NCI-H82 treated with DMSO at 0.1 percent for 48 hours (cell line): ENCODE measurements around the gene PSAPL1.

ENCODE experiments used
- DNase-seq: peaks from one replicate; lab custom pipeline; 2025; ENCODE audit not compliant: unreplicated experiment; lab: John Stamatoyannopoulos, UW

Gene PSAPL1, protein sequence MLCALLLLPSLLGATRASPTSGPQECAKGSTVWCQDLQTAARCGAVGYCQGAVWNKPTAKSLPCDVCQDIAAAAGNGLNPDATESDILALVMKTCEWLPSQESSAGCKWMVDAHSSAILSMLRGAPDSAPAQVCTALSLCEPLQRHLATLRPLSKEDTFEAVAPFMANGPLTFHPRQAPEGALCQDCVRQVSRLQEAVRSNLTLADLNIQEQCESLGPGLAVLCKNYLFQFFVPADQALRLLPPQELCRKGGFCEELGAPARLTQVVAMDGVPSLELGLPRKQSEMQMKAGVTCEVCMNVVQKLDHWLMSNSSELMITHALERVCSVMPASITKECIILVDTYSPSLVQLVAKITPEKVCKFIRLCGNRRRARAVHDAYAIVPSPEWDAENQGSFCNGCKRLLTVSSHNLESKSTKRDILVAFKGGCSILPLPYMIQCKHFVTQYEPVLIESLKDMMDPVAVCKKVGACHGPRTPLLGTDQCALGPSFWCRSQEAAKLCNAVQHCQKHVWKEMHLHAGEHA

DNA sequence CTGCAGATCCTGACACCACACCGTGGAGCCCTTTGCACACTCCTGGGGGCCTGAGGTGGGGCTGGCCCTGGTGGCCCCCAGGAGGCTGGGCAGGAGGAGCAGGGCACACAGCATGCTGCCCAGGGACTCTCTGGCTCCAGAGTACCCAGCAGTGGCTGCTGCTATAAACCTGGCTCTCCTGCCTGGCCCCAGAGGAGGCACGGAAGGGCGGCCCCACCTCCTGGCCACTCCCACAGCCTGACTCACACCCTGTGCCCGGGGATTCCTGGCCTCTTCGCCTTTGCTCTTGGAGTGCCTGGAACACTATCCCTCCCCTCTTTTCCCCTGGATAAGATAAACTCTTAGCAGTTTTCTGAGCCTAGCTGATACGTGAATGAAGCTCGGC, at the start of gene PSAPL1:
Gene PSAPL1 (minus strand): TSS at position 165 of the 385 bp plus-strand sequence. CDS start 51 bp downstream, at position 114.
- no peak for DNase-seq

DNA sequence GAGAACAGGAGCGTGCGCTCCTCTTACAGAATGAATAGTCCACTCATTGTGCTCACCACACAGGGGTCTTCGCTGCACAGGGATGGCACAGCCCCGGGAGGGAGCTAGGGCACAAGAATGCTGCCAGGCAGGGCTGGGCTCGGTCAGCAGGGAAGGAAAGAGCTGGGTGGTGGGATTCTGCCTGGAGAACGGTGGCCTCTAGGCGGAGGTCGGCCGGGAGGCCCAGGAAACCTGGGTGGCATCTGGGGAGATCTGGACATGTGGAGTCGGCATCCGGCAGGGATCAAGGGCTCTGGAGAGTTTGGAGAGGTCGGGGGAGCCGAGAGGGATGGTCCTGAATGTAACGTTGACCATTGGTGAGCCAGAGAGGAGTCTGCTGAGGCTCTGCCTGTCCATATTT, 46.5 kb upstream of the PSAPL1 start:
- no peak for DNase-seq

DNA sequence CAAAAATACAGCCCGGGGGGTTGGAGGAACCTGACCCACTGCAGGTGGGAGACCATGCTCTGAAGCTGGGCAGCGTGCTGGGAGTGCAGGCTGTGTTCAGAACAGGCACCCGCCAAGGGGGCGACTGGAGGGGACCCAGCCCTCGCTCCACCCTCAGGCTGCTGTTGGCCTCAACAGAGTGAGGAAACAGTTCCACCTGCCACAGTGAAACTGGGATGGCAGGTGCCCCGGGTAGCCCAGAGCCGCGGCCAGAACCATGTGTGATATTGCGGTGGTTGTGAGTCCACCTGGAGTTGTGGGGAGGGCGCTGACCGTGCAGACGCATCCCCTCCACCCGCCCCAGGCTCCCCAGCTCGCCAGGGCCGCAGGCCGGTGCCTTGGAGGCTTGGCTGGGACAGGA, 45.7 kb upstream of the PSAPL1 start:
- DNase-seq = no peak

DNA sequence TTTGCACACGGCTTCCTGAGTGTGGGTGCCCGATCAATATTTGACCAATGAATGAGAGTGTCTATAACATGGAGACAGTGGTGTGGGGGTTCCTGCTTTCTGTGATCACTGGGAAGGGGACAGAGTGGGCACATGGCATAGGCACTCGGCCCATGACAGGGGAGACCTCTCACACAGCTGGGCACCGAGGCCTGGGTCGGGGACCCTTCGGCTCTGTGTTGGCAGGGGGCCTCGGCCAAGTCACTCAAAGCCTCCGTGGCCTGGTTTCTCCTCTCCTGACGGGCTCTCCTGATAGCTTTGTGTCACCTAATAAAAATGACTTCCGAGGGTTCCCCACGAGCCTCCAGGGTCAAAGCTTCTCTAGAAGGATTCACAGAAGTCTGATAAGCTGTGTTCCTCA, 43.9 kb upstream of the PSAPL1 start:
- no peak for DNase-seq

DNA sequence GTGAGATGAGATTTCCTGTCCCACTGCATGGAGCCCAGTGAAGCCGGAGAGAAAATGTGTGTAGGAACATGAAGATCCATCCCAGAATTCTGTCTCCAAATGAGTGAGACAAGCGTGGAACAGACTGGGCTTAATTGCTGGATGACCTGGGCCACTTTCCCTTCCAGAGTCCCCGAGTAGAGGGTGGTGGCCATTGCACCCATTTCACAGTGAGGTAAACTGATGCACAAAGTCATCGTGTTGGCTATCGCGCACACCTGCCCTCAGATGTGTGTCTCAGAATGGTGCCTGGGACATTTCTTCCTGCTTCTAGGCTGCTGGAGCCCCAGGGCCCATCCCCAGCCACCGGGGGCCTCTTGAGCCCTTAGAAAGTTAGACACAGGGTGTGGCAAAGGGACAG, 43.0 kb upstream of the PSAPL1 start:
- DNase-seq = no peak

DNA sequence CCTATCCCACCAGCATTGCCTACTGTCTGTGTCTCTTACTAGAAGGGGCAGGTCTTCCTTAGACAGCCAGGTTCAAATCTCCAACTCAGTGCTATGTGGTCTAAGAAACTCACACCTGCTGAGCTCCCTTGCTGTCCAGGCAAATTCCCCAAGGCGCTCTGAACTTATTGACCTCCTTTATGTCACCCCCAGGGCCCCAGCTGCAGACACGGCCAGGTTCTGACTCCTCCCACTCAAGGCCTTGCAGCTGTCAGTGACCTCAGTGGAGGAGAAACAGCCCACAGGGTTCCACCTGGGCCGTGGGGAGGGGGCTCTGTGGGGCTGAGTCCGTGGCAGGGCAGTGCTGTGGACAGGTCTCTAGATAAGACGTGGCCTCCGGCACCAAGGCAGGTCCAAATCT, 42.1 kb upstream of the PSAPL1 start:
- no peak for DNase-seq

DNA sequence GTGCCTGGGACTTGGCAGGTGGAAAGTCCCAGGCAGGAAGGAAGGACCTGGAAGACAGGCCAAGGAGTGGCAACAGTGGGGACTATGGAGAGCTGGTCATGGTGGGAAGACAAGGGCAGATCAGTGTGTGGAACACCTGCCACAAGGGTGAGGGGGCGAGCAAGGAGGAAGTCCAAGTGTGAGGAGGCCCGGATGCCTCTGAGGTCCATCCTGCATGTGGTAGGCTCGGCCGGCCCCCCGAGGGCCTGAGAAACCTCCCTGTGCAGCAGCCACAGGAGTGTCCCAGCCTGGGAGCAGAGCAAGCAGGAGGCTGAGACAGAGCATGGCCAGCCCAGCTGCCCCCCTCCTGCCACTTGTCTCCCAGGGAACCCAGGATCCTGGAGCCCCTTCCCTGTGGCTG, 40.5 kb upstream of the PSAPL1 start:
- no peak for DNase-seq

DNA sequence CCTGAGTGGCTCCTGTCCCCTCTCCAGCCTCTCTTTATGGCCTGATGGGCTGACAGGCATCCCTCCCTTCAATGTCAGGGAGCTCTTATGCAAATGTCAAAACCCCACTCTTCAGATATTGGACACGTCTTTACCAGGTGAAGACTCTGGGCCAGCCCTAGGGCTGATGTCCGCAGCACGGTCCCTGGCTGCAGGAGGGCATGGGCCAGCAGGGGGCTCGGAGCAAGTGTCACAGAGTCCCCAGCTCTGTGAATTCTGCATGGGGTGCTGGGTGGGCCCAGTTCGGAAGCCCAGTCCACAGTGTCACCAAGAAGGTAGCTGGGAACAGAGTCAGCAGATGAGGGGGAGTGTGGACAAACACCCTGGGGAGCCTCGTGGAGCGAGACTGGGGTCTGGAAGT, 39.6 kb upstream of the PSAPL1 start:
- no peak for DNase-seq

DNA sequence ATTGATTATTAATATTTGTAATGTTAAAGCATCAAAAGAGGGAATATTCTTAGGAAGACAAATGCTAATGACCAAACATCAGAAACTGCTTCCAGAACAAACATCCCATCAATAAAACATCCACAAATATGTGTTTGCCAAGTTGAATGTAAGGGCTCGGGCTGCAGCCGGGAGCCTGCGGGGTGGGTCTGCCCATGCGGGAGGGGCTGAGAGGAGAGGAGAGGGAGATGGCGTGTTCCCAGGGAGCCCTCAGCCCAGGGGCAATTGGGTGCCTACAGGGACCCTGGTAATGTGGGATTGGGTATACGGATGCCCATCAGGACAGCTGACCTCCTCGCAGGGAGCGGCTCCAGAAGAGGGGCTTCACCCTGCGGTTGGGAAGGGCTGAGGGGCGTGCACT, 38.4 kb upstream of the PSAPL1 start:
- no peak for DNase-seq

DNA sequence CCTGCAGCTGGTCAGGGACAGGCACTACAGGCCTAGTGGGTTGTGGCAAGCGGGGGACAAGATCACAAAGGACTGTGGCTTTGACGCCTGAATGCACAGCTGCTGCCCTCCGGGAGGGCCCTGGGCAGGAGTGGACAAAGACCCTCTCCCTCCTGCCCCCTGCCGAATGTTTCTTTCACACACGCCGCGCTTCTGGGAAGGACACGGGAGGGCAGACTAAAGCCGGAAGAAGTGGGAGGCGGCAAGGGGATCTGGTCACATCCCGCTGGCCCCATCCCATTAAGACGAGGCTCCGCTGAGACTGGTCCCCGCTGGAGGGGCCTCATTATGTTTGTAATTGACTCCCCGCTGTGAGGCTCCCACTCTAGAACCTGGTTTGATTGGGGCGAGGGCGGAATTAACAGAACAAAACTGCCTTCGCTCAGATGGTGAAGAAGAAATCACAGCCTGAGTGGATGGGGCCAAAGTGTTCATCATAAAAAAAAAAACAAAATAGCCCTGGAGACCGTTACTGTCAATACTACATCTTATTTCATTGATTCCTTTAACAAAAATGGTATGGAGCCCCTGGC, 37.8 kb upstream of the PSAPL1 start:
- no peak for DNase-seq

DNA sequence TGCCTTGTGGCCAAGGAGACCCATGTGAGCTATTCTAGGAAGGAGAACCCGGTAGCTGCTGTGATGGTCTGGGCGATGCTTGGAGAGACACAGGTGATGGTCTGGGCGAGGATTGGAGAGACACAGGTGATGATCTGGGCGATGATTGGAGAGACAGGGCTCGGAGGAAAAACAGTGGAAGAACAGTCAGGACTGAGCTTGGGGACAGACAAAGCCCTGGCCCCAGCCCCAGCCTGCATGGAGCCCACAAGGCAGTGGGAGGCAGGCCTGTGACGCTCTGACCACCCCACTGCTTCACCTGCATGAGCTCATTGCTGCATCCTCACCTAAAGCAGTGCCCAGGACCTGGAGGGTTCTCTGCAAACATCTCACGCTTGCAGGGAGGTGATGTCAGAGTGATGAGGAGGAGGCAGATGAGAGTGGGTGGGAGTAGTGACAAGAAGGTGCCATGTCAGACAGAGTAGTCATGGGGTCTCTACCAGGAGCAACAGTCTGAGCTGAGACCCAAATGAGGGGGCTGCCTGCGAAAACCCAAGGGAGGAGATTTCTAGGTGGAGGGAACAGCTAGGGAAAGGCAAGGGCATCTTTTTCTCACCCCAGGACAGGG, 35.9 kb upstream of the PSAPL1 start:
- DNase-seq = no peak

DNA sequence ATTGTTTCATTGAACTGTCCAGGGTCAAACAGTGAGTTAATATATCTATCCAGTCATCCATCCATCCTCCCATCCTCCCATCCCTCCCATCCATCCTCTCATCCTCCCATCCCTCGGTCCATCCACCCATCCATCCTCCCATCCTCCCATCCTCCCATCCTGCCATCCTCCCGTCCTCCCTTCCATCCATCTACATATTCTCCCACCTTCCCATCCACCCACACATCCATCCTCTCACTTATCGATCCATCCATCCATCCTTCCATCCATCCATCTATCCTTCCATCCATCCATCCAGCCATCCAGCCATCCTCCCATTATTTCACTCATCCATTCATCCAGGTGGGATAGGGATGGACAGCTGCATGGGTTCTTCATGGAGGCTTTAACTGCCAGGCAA, 35.4 kb upstream of the PSAPL1 start:
- no peak for DNase-seq

DNA sequence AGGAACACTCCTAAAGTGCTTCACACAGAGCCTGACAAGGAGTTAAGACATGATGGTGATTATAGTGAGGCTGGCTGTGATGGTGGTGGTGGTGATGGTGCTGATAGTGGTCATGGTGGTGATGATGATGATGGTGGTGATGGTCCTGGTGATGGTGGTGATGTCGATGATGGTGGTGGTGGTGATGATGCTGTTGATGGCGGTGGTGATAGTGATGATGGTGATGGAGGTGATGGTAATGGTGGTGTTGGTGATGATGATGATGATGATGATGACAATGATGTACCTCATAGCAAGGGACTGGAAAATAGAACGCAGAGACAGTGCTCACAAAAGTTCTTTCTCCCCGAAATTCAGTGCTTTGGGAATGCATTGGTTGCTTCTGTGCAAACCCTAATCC, 34.3 kb upstream of the PSAPL1 start:
- no peak for DNase-seq

DNA sequence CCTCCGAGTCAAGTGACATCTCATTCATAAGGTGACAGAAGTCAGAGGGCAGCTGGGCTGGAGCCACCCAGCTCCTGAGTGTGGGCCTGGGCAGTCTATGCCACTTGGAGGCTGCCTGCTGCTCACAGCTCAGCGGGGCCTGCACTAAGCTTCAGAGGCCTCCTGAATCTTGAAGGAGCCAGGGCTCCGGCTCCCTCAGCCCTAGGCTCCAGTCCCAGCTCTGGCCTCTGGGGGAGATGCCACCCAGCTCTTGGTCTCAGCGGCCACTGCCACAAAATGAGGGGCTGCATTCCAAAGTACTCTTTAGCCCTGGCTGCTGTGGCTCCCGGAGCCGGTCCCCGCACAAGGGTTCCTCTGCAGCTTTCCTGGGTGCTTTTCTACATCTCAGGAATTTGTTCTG, 32.7 kb upstream of the PSAPL1 start:
- DNase-seq = no peak

DNA sequence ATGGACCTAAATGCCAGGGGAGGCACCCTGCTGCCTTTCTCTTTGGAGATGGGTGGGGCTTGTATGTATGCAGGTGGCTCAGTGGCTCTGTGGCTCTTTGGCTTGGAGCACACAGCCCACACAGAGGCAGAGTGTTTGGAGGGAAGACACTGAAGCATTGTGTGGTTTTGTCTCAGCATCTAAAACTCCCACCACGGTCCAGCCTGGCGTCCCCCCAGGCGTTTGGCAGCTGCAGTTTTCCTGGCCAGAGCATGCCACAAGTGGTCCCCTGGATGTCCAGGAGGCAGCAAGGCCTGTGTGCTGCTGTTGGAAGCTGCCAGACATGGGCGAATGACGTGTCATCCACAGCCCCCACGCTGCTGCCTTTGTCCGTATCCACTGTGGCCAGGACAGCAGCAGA, 32.2 kb upstream of the PSAPL1 start:
- DNase-seq = no peak

DNA sequence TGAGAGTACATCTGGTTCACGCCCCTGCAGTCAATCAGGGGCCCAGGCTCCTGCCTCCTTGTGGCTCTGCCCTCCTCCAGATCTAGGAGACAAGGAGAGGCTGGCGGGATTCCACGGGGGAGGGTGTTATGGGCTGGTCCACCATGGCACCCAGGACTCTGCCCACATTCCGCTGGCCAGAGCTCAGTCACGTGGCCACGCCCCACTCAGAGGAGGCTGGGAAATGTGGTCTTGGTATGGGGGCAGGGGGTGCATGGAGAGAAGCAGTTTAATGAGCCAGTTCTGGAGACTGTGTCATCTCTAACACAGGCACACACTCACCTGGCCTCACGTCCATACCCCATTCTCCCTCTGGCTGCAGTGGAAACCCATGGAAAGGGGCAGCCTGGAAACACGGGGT, 31.5 kb upstream of the PSAPL1 start:
- no peak for DNase-seq

DNA sequence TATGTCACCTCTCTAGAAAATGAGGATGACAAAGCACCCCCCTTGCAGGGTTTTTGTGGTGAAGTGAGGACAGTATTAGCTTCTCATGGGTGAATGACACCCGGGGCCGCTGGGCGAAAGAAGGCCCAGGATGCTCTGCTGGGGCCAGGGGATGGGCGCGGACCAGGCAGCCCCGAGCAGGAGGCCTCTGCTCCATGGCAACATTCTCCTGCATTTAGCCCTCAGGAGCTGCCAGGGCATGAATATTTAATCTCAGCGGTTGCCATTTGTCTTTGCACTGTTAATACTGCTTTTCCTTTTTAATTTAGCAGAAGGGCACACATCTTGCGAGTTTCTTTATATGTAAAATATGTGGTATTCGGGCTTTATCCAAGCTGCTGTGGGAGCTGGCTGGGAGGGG, 30.3 kb upstream of the PSAPL1 start:
- no peak for DNase-seq

DNA sequence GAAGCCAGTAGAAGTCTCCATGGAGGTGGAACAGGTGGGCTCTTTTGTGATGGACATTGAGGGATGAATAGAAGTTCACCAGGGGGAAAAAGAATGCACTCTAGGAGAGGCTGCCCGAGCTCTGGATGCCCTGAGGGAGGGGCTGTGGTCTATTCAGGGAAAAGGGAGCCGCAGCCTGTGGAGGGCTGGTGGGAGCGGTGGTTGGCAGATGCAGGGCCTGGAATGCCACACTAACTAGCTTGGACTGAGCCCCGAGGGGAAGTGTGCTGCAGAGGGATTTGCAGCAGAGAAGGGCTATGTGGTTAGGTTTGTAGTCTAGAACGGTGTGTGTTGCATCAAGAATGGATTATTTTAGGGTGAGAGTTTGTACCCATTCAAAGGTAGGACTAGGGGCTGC, 29.5 kb upstream of the PSAPL1 start:
- DNase-seq = no peak

DNA sequence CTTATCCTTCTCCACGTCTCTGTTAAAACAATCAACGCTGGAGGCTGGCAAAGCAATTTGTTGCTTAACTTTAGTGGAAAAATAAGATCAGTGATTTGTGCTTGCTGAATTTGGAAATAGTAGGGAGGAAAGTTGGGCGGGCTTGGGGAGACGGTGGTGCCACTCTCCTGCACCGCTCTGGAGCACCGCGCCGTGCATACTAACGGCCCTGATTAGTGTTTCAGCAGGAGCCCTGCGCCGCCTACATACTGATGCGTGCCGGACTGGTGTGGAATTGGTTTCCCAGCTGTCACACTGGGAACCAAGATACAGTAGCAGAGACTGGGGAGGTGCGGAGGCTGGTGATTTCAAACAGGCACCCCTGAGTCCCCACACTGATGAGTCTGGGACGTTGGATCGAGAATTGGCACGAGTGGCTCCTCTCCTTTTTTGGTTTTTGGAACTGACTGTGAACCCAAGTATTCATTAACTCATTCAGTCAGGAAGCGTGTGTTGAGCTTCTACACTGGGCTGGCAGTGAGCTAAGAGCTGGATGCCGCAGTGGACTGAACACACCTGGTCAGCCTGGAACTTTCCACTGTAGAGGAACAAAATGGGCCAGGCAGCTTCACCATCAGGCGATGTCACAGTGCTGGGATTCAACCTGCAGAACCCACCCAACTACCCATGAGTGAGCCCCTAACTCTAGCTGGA, 29.0 kb upstream of the PSAPL1 start:
- no peak for DNase-seq

DNA sequence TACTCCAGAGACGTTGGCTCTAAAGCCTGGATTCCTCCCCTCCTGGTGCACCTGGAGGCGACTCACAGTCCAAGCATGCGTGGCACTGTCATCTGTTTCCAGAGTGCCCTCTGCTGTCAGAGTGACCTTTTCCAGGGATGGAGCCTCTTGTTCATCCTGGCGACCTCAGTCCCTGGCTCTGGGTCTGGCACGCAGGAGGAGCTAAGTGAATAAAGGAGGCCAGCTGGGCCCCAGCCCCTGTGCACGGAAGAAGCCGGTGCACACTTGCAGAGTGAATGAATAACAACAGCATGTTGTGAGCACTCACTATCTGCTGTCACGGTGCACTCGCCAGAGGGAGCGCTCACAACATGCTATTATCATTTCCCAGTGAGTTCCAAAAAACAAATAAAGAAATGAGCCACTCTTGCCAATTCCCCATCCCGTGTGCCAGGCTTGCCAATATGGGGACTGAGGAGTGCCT, 27.8 kb upstream of the PSAPL1 start:
- no peak for DNase-seq

DNA sequence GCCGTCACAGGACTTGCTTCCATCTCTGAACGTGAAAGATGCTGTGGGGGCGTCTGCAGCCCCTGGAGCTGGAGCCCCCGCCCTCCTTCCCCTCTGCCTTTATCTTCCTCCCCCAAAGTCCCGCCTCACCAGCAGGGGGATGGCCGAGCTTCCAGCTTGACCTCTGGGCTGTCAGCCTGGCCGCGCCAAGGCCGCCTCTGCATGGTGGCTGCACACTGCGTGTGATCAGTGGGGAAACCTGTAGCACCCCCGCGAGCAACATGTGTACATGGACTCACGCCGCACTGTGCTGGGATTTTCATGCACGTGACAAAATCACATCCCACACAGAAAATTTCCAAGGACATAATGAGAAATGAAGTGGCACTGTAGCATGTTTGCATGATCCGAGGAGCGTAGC, 26.5 kb upstream of the PSAPL1 start:
- no peak for DNase-seq

DNA sequence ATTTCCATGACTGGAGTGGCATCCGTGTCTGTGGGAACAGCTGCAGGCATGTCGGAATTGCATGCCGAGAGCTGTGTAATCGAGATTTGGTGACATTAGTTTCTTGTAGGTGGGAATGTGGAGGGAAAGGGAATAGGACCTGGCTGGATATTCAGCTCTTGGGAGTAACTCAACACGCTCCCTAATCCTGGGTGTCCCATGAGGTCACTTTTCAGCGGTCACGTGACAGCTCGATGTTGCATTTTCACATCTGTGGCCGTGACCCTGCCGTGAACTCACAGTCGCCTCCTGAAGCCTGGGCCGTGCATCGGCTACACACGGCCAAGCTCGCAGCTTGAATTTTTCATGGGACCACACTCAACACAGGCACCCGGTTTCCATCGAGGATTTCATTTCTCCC, 25.8 kb upstream of the PSAPL1 start:
- DNase-seq = no peak
